ENCODE measurements around the gene FUBP3. TPM values are rescaled to one million over a fixed set of nuclear protein-coding genes. Genes with fewer than 3 reads are reported as not detected.

Gene FUBP3
- total RNA-seq, 1 donor from 2014 or later, result 77.0 TPM

- no peak overlapping the region for H3K27ac Mint-ChIP-seq
- no peak for DNase-seq (ENCODE audit: low spot score in 2 of 2, unreplicated experiment in 2 of 2)
- no peaks in the 10 kb centered on the region for H3K27me3 Mint-ChIP-seq (ENCODE audit: low read depth)
- H3K4me1 Mint-ChIP-seq, result no peaks in the 10 kb centered on the region
- TF ChIP-seq, protein P1, sequence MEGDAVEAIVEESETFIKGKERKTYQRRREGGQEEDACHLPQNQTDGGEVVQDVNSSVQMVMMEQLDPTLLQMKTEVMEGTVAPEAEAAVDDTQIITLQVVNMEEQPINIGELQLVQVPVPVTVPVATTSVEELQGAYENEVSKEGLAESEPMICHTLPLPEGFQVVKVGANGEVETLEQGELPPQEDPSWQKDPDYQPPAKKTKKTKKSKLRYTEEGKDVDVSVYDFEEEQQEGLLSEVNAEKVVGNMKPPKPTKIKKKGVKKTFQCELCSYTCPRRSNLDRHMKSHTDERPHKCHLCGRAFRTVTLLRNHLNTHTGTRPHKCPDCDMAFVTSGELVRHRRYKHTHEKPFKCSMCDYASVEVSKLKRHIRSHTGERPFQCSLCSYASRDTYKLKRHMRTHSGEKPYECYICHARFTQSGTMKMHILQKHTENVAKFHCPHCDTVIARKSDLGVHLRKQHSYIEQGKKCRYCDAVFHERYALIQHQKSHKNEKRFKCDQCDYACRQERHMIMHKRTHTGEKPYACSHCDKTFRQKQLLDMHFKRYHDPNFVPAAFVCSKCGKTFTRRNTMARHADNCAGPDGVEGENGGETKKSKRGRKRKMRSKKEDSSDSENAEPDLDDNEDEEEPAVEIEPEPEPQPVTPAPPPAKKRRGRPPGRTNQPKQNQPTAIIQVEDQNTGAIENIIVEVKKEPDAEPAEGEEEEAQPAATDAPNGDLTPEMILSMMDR (IDR thresholded peaks at IDR 0.05; ENCODE audit: unreplicated experiment), result no peak
- H3K9me3 Mint-ChIP-seq, result no peaks in the 10 kb centered on the region
- no peak overlapping the region for H3K4me3 Mint-ChIP-seq
- peaks cover 33% of the 10 kb centered on the region for H3K36me3 Mint-ChIP-seq
Measured at GRCh38 chr9:130607640-130608420, 28.5 kb downstream of the FUBP3 start.

- H3K4me1 Mint-ChIP-seq, result no peaks in the 10 kb centered on the region
- H3K27ac Mint-ChIP-seq, result no peak overlapping the region
- H3K36me3 Mint-ChIP-seq, result peaks cover 32% of the 10 kb centered on the region
- no peak overlapping the region for H3K4me3 Mint-ChIP-seq
- no peak for DNase-seq (ENCODE audit: low spot score in 2 of 2, unreplicated experiment in 2 of 2)
- TF ChIP-seq, protein P1 (IDR thresholded peaks at IDR 0.05; ENCODE audit: unreplicated experiment), result no peak
- no peaks in the 10 kb centered on the region for H3K9me3 Mint-ChIP-seq
- no peaks in the 10 kb centered on the region for H3K27me3 Mint-ChIP-seq (ENCODE audit: low read depth)
Measured at GRCh38 chr9:130608554-130609134, 29.3 kb downstream of the FUBP3 start.

GRCh38 chr9:130609163-130609562, 29.8 kb downstream of the FUBP3 start:
- H3K4me1 Mint-ChIP-seq, result no peaks in the 10 kb centered on the region
- H3K9me3 Mint-ChIP-seq, result no peaks in the 10 kb centered on the region
- TF ChIP-seq, protein P1 (IDR thresholded peaks at IDR 0.05; ENCODE audit: unreplicated experiment), result no peak
- no peak overlapping the region for H3K4me3 Mint-ChIP-seq
- no peaks in the 10 kb centered on the region for H3K27me3 Mint-ChIP-seq (ENCODE audit: low read depth)
- peaks cover 27% of the 10 kb centered on the region for H3K36me3 Mint-ChIP-seq
- H3K27ac Mint-ChIP-seq, result no peak overlapping the region
- DNase-seq (ENCODE audit: low spot score in 2 of 2, unreplicated experiment in 2 of 2), result no peak

GRCh38 chr9:130610862-130611707, 31.7 kb downstream of the FUBP3 start:
- H3K36me3 Mint-ChIP-seq, result peaks cover 28% of the 10 kb centered on the region
- no peak overlapping the region for H3K27ac Mint-ChIP-seq
- no peaks in the 10 kb centered on the region for H3K4me1 Mint-ChIP-seq

GRCh38 chr9:130616451-130616850, 37.1 kb downstream of the FUBP3 start:
- Mint-ChIP-seq H3K4me3 (no peak overlapping the region), H3K27me3 (ENCODE audit: low read depth) (no peaks in the 10 kb centered on the region), H3K36me3 (peaks cover 36% of the 10 kb centered on the region), H3K27ac (no peak overlapping the region), H3K4me1 (no peaks in the 10 kb centered on the region), H3K9me3 (no peaks in the 10 kb centered on the region)
- TF ChIP-seq, protein P1 (IDR thresholded peaks at IDR 0.05; ENCODE audit: unreplicated experiment), result no peak
- DNase-seq (ENCODE audit: low spot score in 2 of 2, unreplicated experiment in 2 of 2), result no peak

More at GRCh38 chr9:130610862-130611707, 31.7 kb downstream of the FUBP3 start:
- Mint-ChIP-seq H3K27me3 (ENCODE audit: low read depth) (no peaks in the 10 kb centered on the region), H3K9me3 (no peaks in the 10 kb centered on the region), H3K4me3 (no peak overlapping the region)
- no peak for DNase-seq (ENCODE audit: low spot score in 2 of 2, unreplicated experiment in 2 of 2)
- TF ChIP-seq, protein P1 (IDR thresholded peaks at IDR 0.05; ENCODE audit: unreplicated experiment), result no peak
